Measurements from ENCODE around the gene TWSG1. TPM values are rescaled to one million over a fixed set of nuclear protein-coding genes. Genes with fewer than 3 reads are reported as not detected.
A peak's percentile ranks its signal among the peaks of the same experiment; 100 is the strongest.
"Not testable (repeated sequence)": the region's sequence is repeated elsewhere in the genome, so short reads cannot be mapped to it uniquely, and the experiment has no call there.

Gene TWSG1
- total and polyA plus RNA-seq, 7 donors = 3.6 to 8.5 (median 7.0) TPM

GRCh38 chr18:9422816-9423519, 88.4 kb downstream of the TWSG1 start:
- H3K4me3 ChIP-seq = no peak overlapping the region
- no peak for DNase-seq
- no peak for ATAC-seq
- no peaks in the 10 kb centered on the region for H3K4me1 ChIP-seq
- WGBS, 3 donors = 96 to 98% (median 97%) methylated on average over 6 of the region's 6 CpGs
- H3K9me3 ChIP-seq = no peaks in the 10 kb centered on the region
- H3K36me3 ChIP-seq (ENCODE audit: insufficient read depth in 1 of 2, low read depth in 1 of 2) = no peaks in the 10 kb centered on the region
- TF ChIP-seq CTCF (IDR thresholded peaks at IDR 0.05) = no peak
- no peak overlapping the region for H3K27ac ChIP-seq
- H3K27me3 ChIP-seq (ENCODE audit: insufficient read depth in 3 of 3, low read length in 2 of 3) = no peaks in the 10 kb centered on the region
- intact Hi-C loops (cut with DNase I) = no loop called here

GRCh38 chr18:9423648-9424047, 89.1 kb downstream of the TWSG1 start:
- H3K4me3 ChIP-seq; H3K27me3 ChIP-seq (ENCODE audit: insufficient read depth in 3 of 3, low read length in 2 of 3); H3K36me3 ChIP-seq (ENCODE audit: insufficient read depth in 1 of 2, low read depth in 1 of 2); H3K27ac ChIP-seq; DNase-seq; H3K4me1 ChIP-seq; ATAC-seq; H3K9me3 ChIP-seq; intact Hi-C loops (cut with DNase I): not testable (repeated sequence)
- WGBS, 3 donors = 94 to 100% (median 96%) methylated on average over 1 of the region's 1 CpG

GRCh38 chr18:9424235-9424634, 89.7 kb downstream of the TWSG1 start:
- ATAC-seq; H3K27ac ChIP-seq; H3K36me3 ChIP-seq (ENCODE audit: insufficient read depth in 1 of 2, low read depth in 1 of 2); DNase-seq; H3K4me1 ChIP-seq; H3K27me3 ChIP-seq (ENCODE audit: insufficient read depth in 3 of 3, low read length in 2 of 3); H3K9me3 ChIP-seq; H3K4me3 ChIP-seq; intact Hi-C loops (cut with DNase I): not testable (repeated sequence)
- WGBS, 3 donors = 91 to 93% (median 92%) methylated on average over 5 of the region's 5 CpGs

GRCh38 chr18:9426753-9427152, 92.2 kb downstream of the TWSG1 start:
- intact Hi-C loops (cut with DNase I) = no loop called here
- Histone ChIP-seq H3K27me3 (ENCODE audit: insufficient read depth in 3 of 3, low read length in 2 of 3) (no peaks in the 10 kb centered on the region), H3K36me3 (ENCODE audit: insufficient read depth in 1 of 2, low read depth in 1 of 2) (no peaks in the 10 kb centered on the region), H3K4me1 (no peaks in the 10 kb centered on the region), H3K9me3 (no peaks in the 10 kb centered on the region), H3K4me3 (no peak overlapping the region), H3K27ac (no peak overlapping the region)
- 47 to 75% (median 52%) methylated on average over 7 of the region's 7 CpGs for WGBS, 3 donors
- no peak for DNase-seq
- no peak for ATAC-seq
- no peak for TF ChIP-seq CTCF (IDR thresholded peaks at IDR 0.05)

- WGBS, 3 donors = 91 to 95% (median 92%) methylated on average over 11 of the region's 11 CpGs
- Histone ChIP-seq H3K27me3 (ENCODE audit: insufficient read depth in 3 of 3, low read length in 2 of 3) (no peaks in the 10 kb centered on the region), H3K9me3 (no peaks in the 10 kb centered on the region), H3K4me1 (no peaks in the 10 kb centered on the region), H3K4me3 (no peak overlapping the region), H3K36me3 (ENCODE audit: insufficient read depth in 1 of 2, low read depth in 1 of 2) (no peaks in the 10 kb centered on the region), H3K27ac (no peak overlapping the region)
- ATAC-seq = no peak
- TF ChIP-seq CTCF (IDR thresholded peaks at IDR 0.05) = no peak
- intact Hi-C loops (cut with DNase I) = no loop called here
- peak in 1 of 2 donors; percentile 41 for DNase-seq
Observed at GRCh38 chr18:9428301-9428706, 93.7 kb downstream of the TWSG1 start.
